GM18873 (cell line): Measurements from ENCODE around the gene RFTN1.
"Not testable (repeated sequence)": the region's sequence is repeated elsewhere in the genome, so short reads cannot be mapped to it uniquely, and the experiment has no call there.

ENCODE experiments used
- ATAC-seq: cut with Tn5 transposase; IDR thresholded peaks from one replicate; pipeline ENCODE4 v1.9.1; 2021; ENCODE audit warnings: mild to moderate bottlenecking, moderate library complexity, moderate number of reproducible peaks; ENCODE audit not compliant: unreplicated experiment, low FRiP score

RFTN1 gene

GRCh38 chr3:16317561-16317945 lies 195.9 kb downstream of the RFTN1 start:
- ATAC-seq, result no peak

- ATAC-seq, result no peak
Measured at GRCh38 chr3:16316847-16317560, 196.5 kb downstream of the RFTN1 start.

- no peak for ATAC-seq
Measured at GRCh38 chr3:16316396-16316795, 197.1 kb downstream of the RFTN1 start.

GRCh38 chr3:16315623-16316022 lies 197.9 kb downstream of the RFTN1 start:
- no peak for ATAC-seq

GRCh38 chr3:16313886-16314645 lies 199.4 kb downstream of the RFTN1 start:
- ATAC-seq, result no peak

- no peak for ATAC-seq
Measured at GRCh38 chr3:16311960-16312451, 201.5 kb downstream of the RFTN1 start.

GRCh38 chr3:16310486-16310885 lies 203.0 kb downstream of the RFTN1 start:
- ATAC-seq, result not testable (repeated sequence)

GRCh38 chr3:16309558-16309957 lies 203.9 kb downstream of the RFTN1 start:
- ATAC-seq, result peak; percentile 91

GRCh38 chr3:16308727-16309126 lies 204.8 kb downstream of the RFTN1 start:
- no peak for ATAC-seq

- ATAC-seq, result no peak
Measured at GRCh38 chr3:16307832-16308531, 205.5 kb downstream of the RFTN1 start.

GRCh38 chr3:16305111-16305541 lies 208.4 kb downstream of the RFTN1 start:
- no peak for ATAC-seq

- no peak for ATAC-seq
Measured at GRCh38 chr3:16304061-16305010, 209.2 kb downstream of the RFTN1 start.

- ATAC-seq, result no peak
Measured at GRCh38 chr3:16303037-16303575, 210.4 kb downstream of the RFTN1 start.

- ATAC-seq, result no peak
Measured at GRCh38 chr3:16302082-16302631, 211.3 kb downstream of the RFTN1 start.

- no peak for ATAC-seq
Measured at GRCh38 chr3:16301507-16301906, 212.0 kb downstream of the RFTN1 start.

GRCh38 chr3:16300881-16301359 lies 212.6 kb downstream of the RFTN1 start:
- no peak for ATAC-seq

GRCh38 chr3:16300307-16300706 lies 213.2 kb downstream of the RFTN1 start:
- no peak for ATAC-seq

- no peak for ATAC-seq
Measured at GRCh38 chr3:16299746-16300145, 213.8 kb downstream of the RFTN1 start.

GRCh38 chr3:16298891-16299290 lies 214.6 kb downstream of the RFTN1 start:
- ATAC-seq, result no peak
